Right renal pelvis (tissue), 4 donors: ENCODE data around the gene PRKCI. TPM values are rescaled to one million over a fixed set of nuclear protein-coding genes. Genes with fewer than 3 reads are reported as not detected.
"Not testable (repeated sequence)": the region's sequence is repeated elsewhere in the genome, so short reads cannot be mapped to it uniquely, and the experiment has no call there.

Source experiments
- DNase-seq, 4 donors: peaks; one replicate each; pipeline ENCODE4 v3.0.0-alpha.2; 2013; ENCODE audit warnings: low read depth in 4 of 4, low spot score in 3 of 4, missing footprints in 1 of 4
- polyA plus RNA-seq, 4 donors: library from polyadenylated mRNA; unstranded; fragments of 120-200 nt; gene quantifications; one replicate each; pipeline ENCODE4 v1.2.1, GENCODE V29; 2013; ENCODE audit not compliant: insufficient read length in 4 of 4

The PRKCI gene
- polyA plus RNA-seq, 4 donors: 61.3 to 100 (median 78.6) TPM

DNA sequence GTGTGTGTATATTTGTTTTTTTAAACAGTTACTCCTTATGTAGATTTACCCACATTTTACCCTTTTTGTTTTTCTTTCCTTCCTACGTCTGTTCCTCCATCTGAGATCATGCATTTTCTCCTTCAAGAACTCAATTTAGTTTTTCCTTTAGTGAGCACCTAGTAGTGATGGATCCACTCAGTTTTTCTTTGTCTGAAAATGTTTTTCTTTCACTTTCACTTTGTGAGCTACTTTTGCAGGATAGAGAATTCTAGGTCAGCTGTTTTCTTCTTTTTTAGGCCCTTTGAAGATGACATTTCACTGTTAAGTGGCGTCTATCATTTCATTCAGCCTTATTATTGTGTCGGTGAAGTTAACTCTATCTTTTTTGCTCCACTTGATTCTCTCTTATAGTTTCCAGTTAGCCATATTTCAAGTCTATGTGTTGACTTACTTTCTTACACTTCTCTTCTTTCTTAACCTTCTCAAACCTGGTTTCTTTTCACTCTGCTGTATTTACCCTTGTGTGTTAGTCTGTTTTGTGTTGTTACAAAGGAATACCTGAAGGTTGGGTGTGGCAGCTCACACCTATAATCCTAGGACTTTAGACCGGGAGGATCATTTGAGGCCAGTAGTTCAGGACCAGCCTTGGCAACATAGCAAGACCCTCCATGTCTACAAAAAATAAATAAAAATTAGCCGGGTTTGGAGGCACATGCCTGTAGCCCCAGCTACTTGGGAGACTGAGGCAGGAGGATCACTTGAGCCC lies 55.8 kb downstream of the PRKCI start:
- DNase-seq: no peak

DNA sequence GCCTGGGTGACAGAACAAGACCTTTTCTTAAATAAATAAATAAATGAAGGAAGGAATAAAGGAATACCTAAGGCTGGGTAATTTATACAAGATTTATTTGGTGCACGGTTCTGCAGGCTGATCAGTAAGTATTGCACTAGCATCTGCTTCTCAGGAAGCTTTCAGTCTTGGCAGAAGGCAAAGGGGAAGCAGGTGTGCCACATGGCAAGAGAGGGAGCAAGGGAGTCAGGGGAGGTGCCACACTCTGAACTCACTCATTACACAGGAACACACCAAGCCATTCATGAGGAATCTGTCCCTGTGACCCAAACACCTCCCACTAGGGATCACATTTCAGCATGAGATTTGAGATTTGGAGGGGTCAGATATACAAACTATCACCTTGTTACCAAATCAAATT lies 56.4 kb downstream of the PRKCI start:
- no peak for DNase-seq

DNA sequence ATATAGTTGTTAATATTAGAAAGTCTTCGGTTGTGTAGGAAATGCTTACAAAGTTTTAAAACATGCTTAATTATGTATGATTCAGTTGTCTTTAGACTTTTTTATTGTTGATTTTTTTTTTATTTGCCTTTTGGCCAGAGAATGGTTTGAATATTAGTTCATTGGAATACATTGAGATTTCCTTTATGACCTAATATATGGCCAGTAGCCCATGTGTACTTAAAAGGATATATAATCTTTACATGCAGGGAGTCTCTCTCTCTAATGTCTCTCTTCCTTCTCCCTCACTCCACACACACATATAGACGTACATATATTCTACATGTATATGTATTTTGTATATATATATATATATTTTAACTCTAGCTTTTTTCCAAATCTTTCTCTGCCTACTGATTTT lies 68.0 kb downstream of the PRKCI start:
- no peak for DNase-seq

DNA sequence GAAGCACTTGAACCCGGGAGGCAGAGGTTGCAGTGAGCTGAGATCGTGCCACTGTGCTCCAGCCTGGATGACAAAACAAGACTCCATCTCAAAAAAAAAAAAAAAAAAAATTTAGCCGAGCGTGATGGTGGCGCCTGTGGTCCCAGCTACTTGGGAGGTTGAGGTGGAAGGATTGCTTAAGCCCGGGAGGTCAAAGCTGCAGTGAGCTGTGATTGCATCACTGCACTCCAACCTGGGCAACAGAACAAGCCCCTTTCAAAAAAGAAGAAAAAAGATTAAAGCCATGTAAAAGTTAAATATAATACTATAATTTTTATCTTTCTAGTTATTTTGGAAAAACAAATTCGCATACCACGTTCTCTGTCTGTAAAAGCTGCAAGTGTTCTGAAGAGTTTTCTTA lies 73.4 kb downstream of the PRKCI start:
- DNase-seq: no peak

DNA sequence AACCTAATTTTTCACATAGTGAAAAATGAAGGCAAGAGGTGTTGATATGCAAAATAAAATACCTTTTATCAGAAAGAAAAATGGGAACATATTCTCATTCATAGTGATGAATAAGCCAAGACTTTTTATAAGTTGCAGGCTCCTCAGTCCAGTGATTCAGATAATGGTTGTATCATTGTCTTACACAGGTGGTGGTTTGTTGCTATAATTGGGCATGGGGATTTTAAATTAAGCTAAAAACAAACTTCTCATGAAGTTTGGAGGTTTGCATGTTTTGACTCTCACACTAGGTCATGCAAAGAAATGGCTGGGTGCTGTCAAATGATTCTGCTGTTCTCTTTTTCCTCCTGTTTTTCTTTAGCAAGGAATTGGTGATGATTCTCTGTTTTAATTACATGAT lies 74.5 kb downstream of the PRKCI start:
- no peak for DNase-seq

DNA sequence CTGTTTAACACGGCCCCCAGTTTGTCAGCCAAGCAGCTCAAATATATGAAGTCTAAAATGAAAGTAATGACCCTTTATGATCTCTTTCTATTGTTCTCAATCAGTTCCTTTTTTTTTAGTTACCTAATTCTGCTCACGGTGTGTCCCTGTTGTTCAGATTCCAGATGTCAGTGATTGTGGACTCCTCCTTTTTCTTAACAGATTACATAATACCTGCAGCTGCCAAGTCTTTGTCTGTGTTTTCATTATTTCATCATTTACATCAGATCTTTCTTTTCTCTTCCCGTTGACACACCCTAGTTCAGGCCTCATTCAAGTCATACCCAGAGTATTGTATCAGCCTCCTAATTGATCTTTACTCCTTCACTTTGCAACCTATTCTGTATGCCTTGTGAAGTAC lies 79.2 kb downstream of the PRKCI start:
- no peak for DNase-seq

DNA sequence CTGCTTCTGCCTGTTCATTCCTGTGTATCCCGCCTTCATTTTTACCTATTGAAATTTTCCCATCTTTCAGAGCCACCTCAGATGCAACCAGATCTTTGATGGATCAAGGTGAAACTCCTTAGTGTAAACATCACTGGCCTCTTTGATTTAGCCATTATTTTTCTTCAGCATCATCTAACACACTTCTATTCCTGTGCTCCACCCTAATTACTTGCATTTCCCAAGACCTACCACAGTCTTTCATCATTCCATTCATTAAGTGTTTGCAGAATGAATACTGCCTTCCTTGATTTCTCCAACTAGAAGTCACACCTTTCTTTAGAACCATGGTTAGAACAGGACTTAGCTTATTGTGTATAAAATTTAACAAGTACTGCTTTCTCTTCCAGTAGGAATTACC lies 79.8 kb downstream of the PRKCI start:
- no peak for DNase-seq

DNA sequence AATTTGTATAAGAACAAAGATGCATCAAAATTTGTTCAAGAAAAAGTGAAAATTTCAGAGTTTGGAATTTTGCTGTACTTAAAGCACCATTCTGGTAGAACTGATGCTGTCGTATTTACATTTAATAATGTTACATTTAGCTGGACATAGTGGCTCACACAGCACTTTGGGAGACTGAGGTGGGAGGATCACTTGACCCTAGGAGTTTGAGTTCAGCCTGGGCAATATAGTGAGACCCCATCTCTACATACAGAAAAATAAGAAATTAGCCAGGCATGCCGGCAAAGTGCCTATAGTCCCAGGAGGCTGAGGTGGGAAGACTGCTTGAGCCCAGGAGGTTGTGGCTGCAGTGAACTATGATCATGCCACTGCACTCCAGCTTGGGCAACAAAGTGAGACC lies 83.8 kb downstream of the PRKCI start:
- no peak for DNase-seq

DNA sequence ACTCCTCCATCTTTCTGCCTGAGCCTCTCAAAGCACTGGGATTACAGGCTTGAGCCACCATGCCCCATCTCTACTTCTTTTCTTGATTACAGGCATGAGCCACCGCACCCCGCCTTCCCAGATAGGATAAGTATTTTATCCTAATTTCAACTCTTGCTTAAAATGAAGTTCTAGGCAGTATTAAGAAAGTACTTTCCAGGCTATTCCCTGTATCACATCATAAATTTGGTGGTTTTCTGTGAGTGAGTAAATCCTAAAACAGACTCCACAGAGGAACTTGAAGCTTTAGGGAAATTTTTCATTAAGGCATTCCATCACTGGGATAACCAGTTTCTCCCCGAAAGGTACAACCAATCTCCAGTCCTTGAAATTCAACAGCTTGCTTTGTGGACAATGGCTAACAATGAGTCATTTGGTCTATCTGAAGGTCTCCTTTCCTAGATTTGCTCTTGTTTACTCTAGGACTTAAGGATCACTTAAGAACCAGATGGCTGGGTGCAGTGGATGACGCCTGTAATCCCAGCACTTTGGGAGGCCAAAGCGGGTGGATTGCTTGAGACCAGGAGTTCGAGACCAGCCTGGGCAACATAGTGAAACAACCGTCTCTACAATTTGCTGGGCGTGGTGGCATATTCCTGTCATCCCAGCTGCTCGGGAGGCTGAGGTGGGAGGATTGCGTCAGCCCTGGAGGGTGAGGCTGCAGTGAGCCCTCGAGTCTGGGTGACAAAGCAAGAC lies 85.6 kb downstream of the PRKCI start:
- DNase-seq: no peak

DNA sequence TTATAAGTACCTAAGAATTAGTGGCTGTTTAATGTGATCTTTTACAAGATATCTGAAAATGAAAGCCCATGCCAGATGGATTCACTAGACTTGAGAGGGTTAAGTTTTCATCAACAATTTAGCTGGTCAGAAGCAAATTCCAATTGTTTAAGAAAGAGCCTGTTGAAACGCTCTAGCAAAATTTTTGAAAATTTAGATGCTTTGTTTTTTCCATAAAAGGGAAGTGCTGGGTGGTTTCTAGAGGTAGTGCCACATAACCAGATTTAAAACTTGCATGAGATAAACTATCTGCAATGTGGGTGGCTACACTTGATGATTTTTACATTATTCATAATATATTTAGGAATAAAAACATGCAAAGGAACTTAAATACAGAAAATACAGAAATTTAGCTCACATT lies 86.8 kb downstream of the PRKCI start:
- no peak for DNase-seq

DNA sequence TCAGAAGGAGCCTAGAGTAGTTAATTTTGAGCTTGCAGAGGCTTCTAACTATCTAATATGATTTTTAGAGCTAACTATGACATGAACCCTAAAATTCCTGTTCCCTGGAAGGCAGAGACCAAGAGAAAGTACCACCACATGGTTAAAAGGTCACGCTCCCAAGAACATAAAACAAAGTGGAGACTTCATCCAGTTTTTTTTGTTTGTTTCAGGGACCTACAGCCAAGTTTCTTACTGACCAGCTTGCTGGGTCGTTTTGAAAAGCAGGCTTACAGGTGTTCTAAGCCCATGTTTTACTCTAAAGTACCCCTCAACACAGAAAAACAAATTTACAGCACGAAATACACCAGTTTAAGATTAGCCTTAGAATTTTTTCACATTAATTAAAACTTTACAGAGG lies 95.7 kb downstream of the PRKCI start:
- DNase-seq: no peak

DNA sequence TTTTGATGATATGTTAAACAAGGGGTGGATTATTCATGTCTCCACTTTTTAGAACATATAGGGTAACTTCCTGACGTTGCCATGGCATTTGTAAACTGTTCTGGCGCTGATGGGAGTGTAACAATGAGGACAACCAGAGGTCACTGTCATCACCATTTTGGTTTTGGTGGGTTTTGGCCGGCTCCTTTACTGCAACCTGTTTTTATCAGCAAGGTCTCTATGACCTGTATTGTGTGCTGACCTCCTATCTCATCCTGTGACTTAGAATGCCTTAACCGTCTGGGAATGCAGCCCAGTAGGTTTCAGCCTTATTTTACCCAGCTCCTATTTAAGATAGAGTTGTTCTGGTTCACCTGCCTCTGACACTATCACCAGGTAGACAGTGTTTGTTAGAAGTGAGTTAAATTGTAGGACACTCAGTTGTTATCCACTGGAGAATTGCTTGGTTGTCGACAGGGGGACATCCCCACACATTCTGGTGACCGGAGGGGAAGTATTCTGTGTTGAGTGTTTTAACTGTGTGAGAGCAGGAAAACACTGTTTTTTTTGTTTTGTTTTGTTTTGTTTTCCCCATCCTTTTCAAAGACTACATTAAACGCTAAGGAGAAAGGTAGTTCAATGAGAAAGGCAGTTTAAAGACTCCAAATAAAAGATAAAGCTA lies 98.4 kb downstream of the PRKCI start:
- no peak for DNase-seq

DNA sequence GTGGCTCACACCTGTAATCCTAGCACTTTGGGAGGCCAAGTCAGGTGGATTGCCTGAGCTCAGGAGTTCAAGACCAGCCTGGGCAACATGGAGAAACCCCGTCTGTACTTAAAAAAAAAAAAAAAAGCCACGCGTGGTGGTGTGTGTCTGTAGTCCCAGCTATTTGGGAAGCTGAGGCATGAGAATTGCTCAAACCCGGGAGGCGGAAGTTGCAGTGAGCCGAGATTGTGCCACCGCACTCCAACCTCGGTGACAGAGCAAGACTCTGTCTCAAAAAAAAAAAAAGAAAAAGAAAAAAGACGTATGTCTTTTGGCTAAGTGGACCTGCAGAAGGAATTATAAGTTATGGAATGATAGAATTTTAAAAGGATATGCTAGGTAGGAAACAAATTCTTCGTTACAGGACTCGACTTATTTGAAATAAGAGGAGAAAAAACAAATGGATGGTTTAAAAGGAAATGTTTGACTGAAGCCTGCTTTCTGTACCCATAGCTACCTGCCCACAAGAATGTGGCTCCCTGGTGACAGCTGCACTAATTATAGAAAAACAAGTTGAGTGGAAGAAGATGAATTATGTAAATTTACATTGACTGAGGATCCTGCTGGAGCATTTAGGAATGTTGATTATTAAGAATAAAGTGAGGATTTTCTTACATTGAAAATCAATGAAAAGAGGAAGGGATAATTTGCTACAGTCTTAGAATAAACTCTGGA lies 99.3 kb downstream of the PRKCI start:
- DNase-seq: no peak

DNA sequence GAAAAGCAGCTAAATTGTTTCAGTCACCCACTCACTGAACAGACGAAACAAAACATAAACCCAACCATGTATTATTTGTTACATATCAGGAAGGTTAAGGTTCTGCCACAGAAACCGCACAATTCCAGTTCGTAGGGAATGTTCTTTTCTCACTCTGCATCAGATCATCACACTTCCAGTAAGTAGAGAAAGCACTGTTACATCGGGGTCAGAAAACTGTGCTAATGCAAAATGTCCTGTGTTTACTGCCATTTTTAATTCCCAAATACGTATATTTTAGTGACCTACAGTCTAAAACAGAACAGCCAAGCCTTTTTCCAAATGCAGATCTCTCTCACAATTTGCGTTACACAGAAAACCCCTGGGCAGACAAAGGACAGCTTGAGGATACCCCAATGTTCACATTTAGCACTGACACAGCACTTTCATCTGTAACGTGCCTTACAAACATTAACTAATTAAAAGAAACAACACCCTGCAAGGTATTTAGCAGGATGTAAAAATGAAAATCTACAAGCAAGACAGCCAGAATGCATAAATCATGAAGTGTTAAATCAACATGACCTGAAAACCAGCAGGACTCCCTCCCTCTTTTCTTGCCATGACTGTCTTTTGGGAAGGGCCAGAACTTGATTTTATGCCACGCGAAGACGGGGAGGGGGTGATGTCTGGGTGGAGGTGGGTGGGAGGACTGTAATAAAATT lies 100.5 kb downstream of the PRKCI start:
- peak in 1 of 4 donors; percentile 18 for DNase-seq

DNA sequence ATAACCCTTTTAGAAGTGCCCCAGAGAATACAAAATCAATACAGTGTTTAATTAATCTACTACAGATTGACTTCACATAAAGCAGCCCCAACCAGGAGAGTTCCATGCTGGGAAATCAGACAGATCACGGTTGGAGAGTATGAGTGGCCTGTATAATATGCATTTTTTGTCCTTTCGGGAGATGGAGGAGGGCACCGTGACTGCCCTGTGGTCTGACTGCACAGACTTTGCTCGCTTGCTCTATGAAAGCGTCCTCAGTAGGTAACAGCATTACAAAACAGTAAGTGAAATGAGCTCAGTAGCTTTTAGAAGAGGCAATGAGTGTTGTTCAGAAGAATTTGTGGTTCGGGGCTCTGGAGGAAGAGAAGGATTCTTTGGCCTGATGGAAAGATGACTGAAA lies 101.1 kb downstream of the PRKCI start:
- no peak for DNase-seq

DNA sequence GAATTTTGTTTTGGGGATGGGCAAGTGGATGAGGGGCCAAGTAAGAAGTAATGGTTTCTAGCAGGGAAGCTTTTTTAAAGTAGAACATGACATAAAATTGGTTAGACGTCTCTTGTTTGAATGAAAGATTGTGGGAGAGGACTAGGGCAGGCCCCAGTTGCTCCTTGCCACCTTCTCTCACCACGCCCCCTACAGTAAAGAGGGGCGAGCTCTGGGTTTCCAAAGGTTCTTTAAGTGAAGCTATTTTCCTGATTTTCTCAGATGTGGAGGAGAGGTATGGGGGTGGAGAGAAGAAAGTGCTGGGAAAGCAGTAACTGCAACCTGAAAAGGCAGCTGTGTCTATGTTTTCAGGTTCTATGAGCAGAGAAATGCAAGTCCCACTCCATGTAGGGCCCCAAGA lies 102.7 kb downstream of the PRKCI start:
- no peak for DNase-seq

DNA sequence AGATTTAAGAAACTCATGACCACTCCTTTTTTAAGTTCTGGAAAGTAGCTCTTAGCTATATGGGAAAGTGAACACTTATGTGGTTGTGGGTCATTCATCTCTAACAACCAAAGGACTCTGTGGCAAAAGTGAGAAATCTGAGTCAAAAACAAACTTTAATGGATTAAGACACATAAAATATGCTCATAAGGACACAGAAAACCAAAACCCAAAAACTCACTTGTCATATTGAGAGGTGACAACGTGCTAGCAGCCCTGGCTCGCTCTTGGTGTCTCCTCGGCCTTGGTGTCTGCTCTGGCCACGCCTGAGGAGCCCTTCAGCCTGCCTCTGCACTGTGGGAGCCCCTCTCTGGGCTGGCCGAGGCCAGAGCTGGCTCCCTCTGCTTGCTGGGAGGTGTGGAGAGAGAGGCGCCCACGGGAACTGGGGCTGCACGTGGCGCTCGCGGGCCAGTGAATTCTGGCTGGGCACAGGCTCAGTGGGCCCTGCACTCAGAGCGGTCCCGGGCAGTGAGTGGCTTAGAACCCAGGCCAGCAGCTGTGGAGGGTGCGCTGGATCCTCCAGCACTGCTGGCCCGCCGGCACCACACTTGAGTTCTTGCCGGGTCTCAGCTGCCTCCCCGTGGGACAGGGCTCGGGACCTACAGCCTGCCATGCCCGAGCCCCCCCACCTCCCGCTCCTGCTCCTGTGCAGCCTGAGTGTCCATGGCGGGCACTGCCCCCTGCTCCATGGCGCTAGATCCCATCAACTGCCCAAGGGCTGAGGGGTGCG lies 105.0 kb downstream of the PRKCI start:
- DNase-seq: no peak

DNA sequence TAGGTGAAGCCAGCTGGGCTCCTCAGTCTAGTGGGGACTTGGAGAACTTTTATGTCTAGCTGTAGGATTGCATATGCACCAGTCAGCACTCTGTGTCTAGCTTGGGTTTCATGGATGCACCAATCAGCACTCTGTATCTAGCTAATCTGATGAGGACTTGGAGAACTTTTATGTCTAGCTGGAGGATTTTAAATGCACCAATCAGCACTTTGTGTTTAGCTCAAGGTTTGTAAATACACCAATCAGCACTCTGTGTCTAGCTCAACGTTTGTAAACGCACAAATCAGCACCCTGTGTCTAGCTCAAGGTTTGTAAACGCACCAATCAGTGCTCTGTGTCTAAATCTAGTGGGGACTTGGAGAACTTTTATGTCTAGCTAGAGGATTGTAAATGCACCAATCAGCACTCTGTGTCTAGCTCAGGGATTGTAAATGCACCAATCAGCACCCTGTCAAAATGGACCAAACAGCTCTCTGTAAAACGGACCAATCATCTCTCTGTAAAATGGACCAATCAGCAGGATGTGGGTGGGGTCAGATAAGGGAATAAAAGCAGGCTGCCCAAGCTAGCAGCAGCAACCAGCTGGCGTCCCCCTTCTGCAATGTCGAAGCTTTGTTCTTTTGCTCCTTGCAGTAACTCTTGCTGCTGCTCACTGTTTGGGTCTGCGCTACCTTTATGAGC lies 105.8 kb downstream of the PRKCI start:
- not testable (repeated sequence) for DNase-seq

DNA sequence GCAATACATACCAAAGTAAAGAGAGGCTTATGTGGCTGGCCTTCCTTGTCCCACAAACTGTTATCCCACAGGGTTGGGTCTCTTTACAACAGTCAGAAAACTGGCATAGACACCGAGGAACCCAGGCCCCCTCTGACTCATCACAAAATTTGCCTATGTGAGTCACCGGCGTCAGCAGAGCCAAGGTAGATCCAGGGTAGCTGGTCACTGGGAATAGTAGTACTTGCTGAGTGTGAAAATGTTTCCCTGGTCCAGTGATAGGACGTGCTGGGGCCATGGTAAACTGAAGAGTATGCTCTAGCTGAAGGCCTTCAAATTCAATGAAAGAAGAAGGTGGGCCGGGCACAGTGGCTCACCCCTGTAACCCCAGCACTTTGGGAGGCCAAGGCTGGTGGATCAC lies 108.1 kb downstream of the PRKCI start:
- no peak for DNase-seq
